Neural crest cell (in vitro differentiated cells): ENCODE data around the gene TRIM67. TPM values are rescaled to one million over a fixed set of nuclear protein-coding genes. Genes with fewer than 3 reads are reported as not detected.

ENCODE experiments used
- DNase-seq: peaks from one replicate; pipeline ENCODE4 v3.0.0; 2021; ENCODE audit warnings: low read depth, mixed read lengths, low spot score
- H3K27ac Mint-ChIP-seq: one replicate; pipeline ENCODE4 v1.8.0; 2021; ENCODE audit warnings: mild to moderate bottlenecking, mixed read lengths; ENCODE audit not compliant: unreplicated experiment
- H3K27me3 Mint-ChIP-seq: 2 replicates; pipeline ENCODE4 v1.8.0; 2021; ENCODE audit warnings: low read depth, mild to moderate bottlenecking, mixed read lengths
- H3K36me3 Mint-ChIP-seq: 2 replicates; pipeline ENCODE4 v1.8.0; 2021; ENCODE audit warnings: low read depth, mild to moderate bottlenecking, mixed read lengths
- H3K4me1 Mint-ChIP-seq: 2 replicates; pipeline ENCODE4 v1.8.0; 2021; ENCODE audit warnings: mixed read lengths
- H3K4me3 Mint-ChIP-seq: one replicate; pipeline ENCODE4 v1.8.0; 2021; ENCODE audit warnings: mild to moderate bottlenecking, mixed read lengths
- H3K9me3 Mint-ChIP-seq: 2 replicates; pipeline ENCODE4 v1.8.0; 2021; ENCODE audit warnings: mixed read lengths
- CTCF ChIP-seq: fragments of 200-600 bp; sonication (generic); conservative IDR thresholded peaks from 2 replicates; pipeline ENCODE4 v1.5.0; 2021; ENCODE audit warnings: antibody characterized with exemption, mild to moderate bottlenecking
- total RNA-seq: library from RNA; stranded (reverse); gene quantifications from 2 replicates; pipeline ENCODE4 v1.2.1, GENCODE V29; 2021

Gene TRIM67
- total RNA-seq, 1 donor from 2014 or later = 1.9 TPM

GRCh38 chr1:231181271-231181670 is 19.4 kb downstream of the TRIM67 start:
- H3K4me1 Mint-ChIP-seq = peaks cover 26% of the 10 kb centered on the region
- H3K27ac Mint-ChIP-seq = no peak overlapping the region
- no peak for DNase-seq
- TF ChIP-seq CTCF = no peak
- H3K27me3 Mint-ChIP-seq = peaks cover 71% of the 10 kb centered on the region
- no peak overlapping the region for H3K4me3 Mint-ChIP-seq
- H3K36me3 Mint-ChIP-seq = no peaks in the 10 kb centered on the region
- no peaks in the 10 kb centered on the region for H3K9me3 Mint-ChIP-seq

GRCh38 chr1:231182317-231182716 is 20.5 kb downstream of the TRIM67 start:
- Mint-ChIP-seq H3K4me3 (no peak overlapping the region), H3K27me3 (peaks cover 61% of the 10 kb centered on the region), H3K4me1 (peaks cover 21% of the 10 kb centered on the region), H3K9me3 (no peaks in the 10 kb centered on the region), H3K36me3 (no peaks in the 10 kb centered on the region), H3K27ac (peak overlapping the region; percentile 75)
- no peak for DNase-seq
- TF ChIP-seq CTCF = no peak

GRCh38 chr1:231183639-231184590 is 22.1 kb downstream of the TRIM67 start:
- peaks cover 58% of the 10 kb centered on the region for H3K27me3 Mint-ChIP-seq
- peaks cover 2% of the 10 kb centered on the region for H3K9me3 Mint-ChIP-seq
- no peak for DNase-seq
- no peaks in the 10 kb centered on the region for H3K36me3 Mint-ChIP-seq
- peak overlapping the region; percentile 21 for H3K27ac Mint-ChIP-seq
- TF ChIP-seq CTCF = no peak
- H3K4me1 Mint-ChIP-seq = peaks cover 16% of the 10 kb centered on the region
- no peak overlapping the region for H3K4me3 Mint-ChIP-seq

- H3K4me1 Mint-ChIP-seq = peaks cover 16% of the 10 kb centered on the region
- no peaks in the 10 kb centered on the region for H3K36me3 Mint-ChIP-seq
- H3K27me3 Mint-ChIP-seq = peaks cover 57% of the 10 kb centered on the region
- DNase-seq = no peak
- no peak overlapping the region for H3K27ac Mint-ChIP-seq
- no peak for TF ChIP-seq CTCF
- peaks cover 8% of the 10 kb centered on the region for H3K9me3 Mint-ChIP-seq
- no peak overlapping the region for H3K4me3 Mint-ChIP-seq
Observed at GRCh38 chr1:231184891-231185290, 23.0 kb downstream of the TRIM67 start.

GRCh38 chr1:231185391-231185790 is 23.5 kb downstream of the TRIM67 start:
- peak overlapping the region; percentile 30 for H3K27ac Mint-ChIP-seq
- no peak for TF ChIP-seq CTCF
- H3K36me3 Mint-ChIP-seq = no peaks in the 10 kb centered on the region
- H3K4me3 Mint-ChIP-seq = no peak overlapping the region
- H3K9me3 Mint-ChIP-seq = peaks cover 10% of the 10 kb centered on the region
- DNase-seq = no peak
- H3K4me1 Mint-ChIP-seq = peaks cover 16% of the 10 kb centered on the region
- H3K27me3 Mint-ChIP-seq = peaks cover 57% of the 10 kb centered on the region
